Fibroblast of lung (primary cell): ENCODE results near the gene NF1. TPM values are rescaled to one million over a fixed set of nuclear protein-coding genes. Genes with fewer than 3 reads are reported as not detected.
"Not testable (repeated sequence)": the region's sequence is repeated elsewhere in the genome, so short reads cannot be mapped to it uniquely, and the experiment has no call there.

Experiments
- DNase-seq, 2 donors: peaks; one replicate each; pipeline versions ENCODE4 v3.0.0 to v3.0.0-alpha.2; 2010; ENCODE audit warnings: low read depth in 2 of 2
- H2AFZ ChIP-seq: 2 replicates; pipeline ENCODE4 v1.5.1; 2012; ENCODE audit warnings: low read length, control low read depth, inconsistent platforms
- H3K27ac ChIP-seq: 2 replicates; pipeline ENCODE4 v1.5.1; 2011; ENCODE audit warnings: low read length, control low read depth; ENCODE audit not compliant: insufficient read depth
- H3K27me3 ChIP-seq: 2 replicates; pipeline ENCODE4 v1.5.1; 2011; ENCODE audit warnings: mild to moderate bottlenecking, low read length; ENCODE audit not compliant: control insufficient read depth, insufficient read depth
- H3K36me3 ChIP-seq: 2 replicates; pipeline ENCODE4 v1.5.1; 2011; ENCODE audit warnings: low read length; ENCODE audit not compliant: control insufficient read depth, insufficient read depth
- H3K4me1 ChIP-seq: 2 replicates; pipeline ENCODE4 v1.5.1; 2011; ENCODE audit warnings: low read length; ENCODE audit not compliant: control insufficient read depth, insufficient read depth; ENCODE audit errors: extremely low read depth
- H3K4me2 ChIP-seq: 2 replicates; pipeline ENCODE4 v1.5.1; 2011; ENCODE audit warnings: low read length, control low read depth; ENCODE audit not compliant: insufficient read depth; ENCODE audit errors: extremely low read depth
- H3K4me3 ChIP-seq, 4 experiments: fragments of 200-600 bp in 1 of 4; sonication (generic) in 1 of 4; replicated peaks in 1 of 4; 2 replicates each; pipeline ENCODE4 v1.5.1; 2011 to 2016; ENCODE audit warnings: low read length in 4 of 4, low read depth in 3 of 4, mild to moderate bottlenecking in 3 of 4, control low read depth in 2 of 4, inconsistent platforms in 1 of 4, mixed read lengths in 1 of 4; ENCODE audit not compliant: insufficient read depth in 1 of 4; ENCODE audit errors: control extremely low read depth in 1 of 4
- H3K79me2 ChIP-seq: 2 replicates; pipeline ENCODE4 v1.5.1; 2012; ENCODE audit warnings: mild to moderate bottlenecking, low read length, inconsistent platforms; ENCODE audit not compliant: control insufficient read depth, insufficient read depth
- H3K9ac ChIP-seq: 2 replicates; pipeline ENCODE4 v1.5.1; 2011; ENCODE audit warnings: mild to moderate bottlenecking, low read length, control low read depth; ENCODE audit not compliant: insufficient read depth
- H3K9me3 ChIP-seq: 2 replicates; pipeline ENCODE4 v1.5.1; 2012; ENCODE audit warnings: low read depth, low read length; ENCODE audit not compliant: control insufficient read depth, insufficient read depth
- H4K20me1 ChIP-seq: 2 replicates; pipeline ENCODE4 v1.5.1; 2011; ENCODE audit warnings: low read length; ENCODE audit not compliant: control insufficient read depth, insufficient read depth; ENCODE audit errors: extremely low read depth
- EZH2 ChIP-seq: IDR thresholded peaks from 2 replicates; pipeline ENCODE4 v1.5.1; 2012; ENCODE audit warnings: low read length, control low read depth, mild to moderate bottlenecking; ENCODE audit errors: missing control alignments
- polyA plus RNA-seq, 2 donors: library from polyadenylated mRNA; depleted of rRNA in 1 of 2; stranded (reverse) in 1 of 2; unstranded in 1 of 2; fragments of >200 nt; gene quantifications; 2 replicates each; pipeline ENCODE4 v1.2.1, GENCODE V29; 2011 to 2012; ENCODE audit warnings: missing spikeins in 1 of 2
- total RNA-seq: library from RNA; depleted of rRNA; stranded (reverse); fragments of >200 nt; gene quantifications from 2 replicates; pipeline ENCODE4 v1.2.1, GENCODE V29; 2014
- TF ChIP-seq, protein P1 (sequence below), 2 donors: IDR thresholded peaks in 1 of 2; conservative IDR thresholded peaks in 1 of 2; 1 replicate in 1 of 2; 2 replicates in 1 of 2; pipeline ENCODE4 v1.5.1; 2011 to 2012; ENCODE audit warnings: low read length in 2 of 2, control low read depth in 1 of 2, inconsistent platforms in 1 of 2, low read depth in 1 of 2, mild to moderate bottlenecking in 1 of 2

The NF1 gene
- total and polyA plus RNA-seq, 2 donors (not counting 1 experiment from before 2014, with no cell fraction given) = 52.8 to 78.8 TPM

DNA sequence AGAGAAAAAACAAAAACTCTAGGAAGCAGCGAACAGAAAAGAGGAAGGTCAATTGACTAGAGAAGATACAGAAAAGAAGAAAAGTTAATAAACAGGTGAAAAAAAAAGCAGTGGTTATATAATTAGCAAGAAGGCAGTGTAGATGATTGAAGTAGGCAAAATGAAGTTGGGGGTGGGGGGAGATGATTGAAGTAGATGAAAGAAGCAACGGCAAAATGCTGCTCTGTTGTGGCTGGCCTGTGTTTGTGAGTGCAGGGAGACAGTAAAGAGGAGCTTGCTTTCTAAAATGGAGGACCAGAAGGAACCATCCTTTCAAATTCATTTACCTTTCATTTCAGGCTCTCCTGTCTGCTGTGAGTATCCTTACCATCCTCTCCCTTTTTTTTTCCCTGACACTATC is 215.5 kb downstream of the NF1 start:
- no peaks in the 10 kb centered on the region for H3K36me3 ChIP-seq
- no peak for TF ChIP-seq EZH2
- TF ChIP-seq, protein P1, sequence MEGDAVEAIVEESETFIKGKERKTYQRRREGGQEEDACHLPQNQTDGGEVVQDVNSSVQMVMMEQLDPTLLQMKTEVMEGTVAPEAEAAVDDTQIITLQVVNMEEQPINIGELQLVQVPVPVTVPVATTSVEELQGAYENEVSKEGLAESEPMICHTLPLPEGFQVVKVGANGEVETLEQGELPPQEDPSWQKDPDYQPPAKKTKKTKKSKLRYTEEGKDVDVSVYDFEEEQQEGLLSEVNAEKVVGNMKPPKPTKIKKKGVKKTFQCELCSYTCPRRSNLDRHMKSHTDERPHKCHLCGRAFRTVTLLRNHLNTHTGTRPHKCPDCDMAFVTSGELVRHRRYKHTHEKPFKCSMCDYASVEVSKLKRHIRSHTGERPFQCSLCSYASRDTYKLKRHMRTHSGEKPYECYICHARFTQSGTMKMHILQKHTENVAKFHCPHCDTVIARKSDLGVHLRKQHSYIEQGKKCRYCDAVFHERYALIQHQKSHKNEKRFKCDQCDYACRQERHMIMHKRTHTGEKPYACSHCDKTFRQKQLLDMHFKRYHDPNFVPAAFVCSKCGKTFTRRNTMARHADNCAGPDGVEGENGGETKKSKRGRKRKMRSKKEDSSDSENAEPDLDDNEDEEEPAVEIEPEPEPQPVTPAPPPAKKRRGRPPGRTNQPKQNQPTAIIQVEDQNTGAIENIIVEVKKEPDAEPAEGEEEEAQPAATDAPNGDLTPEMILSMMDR (conservative IDR thresholded peaks at IDR 0.05 in 1 of 2, IDR thresholded peaks at IDR 0.05 in 1 of 2; ENCODE audit: low read depth in 1 of 2, low read length in 2 of 2) = no peak
- H3K27ac ChIP-seq = no peak overlapping the region
- no peaks in the 10 kb centered on the region for H3K9me3 ChIP-seq
- no peaks in the 10 kb centered on the region for H3K27me3 ChIP-seq
- H4K20me1 ChIP-seq = no peaks in the 10 kb centered on the region
- DNase-seq = no peak
- no peaks in the 10 kb centered on the region for H3K79me2 ChIP-seq
- H3K9ac ChIP-seq = no peak overlapping the region
- H3K4me3 ChIP-seq = no peak overlapping the region
- no peak overlapping the region for H3K4me2 ChIP-seq
- no peaks in the 10 kb centered on the region for H3K4me1 ChIP-seq
- H2AFZ ChIP-seq = no peak overlapping the region

GRCh38 chr17:31310886-31311285 is 216.1 kb downstream of the NF1 start:
- Histone ChIP-seq H3K27me3 (no peaks in the 10 kb centered on the region), H3K27ac (no peak overlapping the region), H4K20me1 (no peaks in the 10 kb centered on the region), H3K4me3 (no peak overlapping the region), H3K9ac (no peak overlapping the region), H3K79me2 (no peaks in the 10 kb centered on the region), H3K36me3 (no peaks in the 10 kb centered on the region), H3K4me1 (no peaks in the 10 kb centered on the region), H2AFZ (no peak overlapping the region), H3K4me2 (no peak overlapping the region), H3K9me3 (no peaks in the 10 kb centered on the region)
- no peak for TF ChIP-seq EZH2
- TF ChIP-seq, protein P1 (conservative IDR thresholded peaks at IDR 0.05 in 1 of 2, IDR thresholded peaks at IDR 0.05 in 1 of 2; ENCODE audit: low read depth in 1 of 2, low read length in 2 of 2) = no peak
- DNase-seq = no peak

GRCh38 chr17:31311526-31311925 is 216.7 kb downstream of the NF1 start:
- no peak for DNase-seq
- H3K9me3 ChIP-seq = no peaks in the 10 kb centered on the region
- H3K79me2 ChIP-seq = no peaks in the 10 kb centered on the region
- no peak overlapping the region for H3K4me2 ChIP-seq
- no peak for TF ChIP-seq EZH2
- TF ChIP-seq, protein P1 (conservative IDR thresholded peaks at IDR 0.05 in 1 of 2, IDR thresholded peaks at IDR 0.05 in 1 of 2; ENCODE audit: low read depth in 1 of 2, low read length in 2 of 2) = no peak
- no peaks in the 10 kb centered on the region for H3K27me3 ChIP-seq
- no peaks in the 10 kb centered on the region for H4K20me1 ChIP-seq
- no peak overlapping the region for H2AFZ ChIP-seq
- no peak overlapping the region for H3K9ac ChIP-seq
- no peak overlapping the region for H3K4me3 ChIP-seq
- no peaks in the 10 kb centered on the region for H3K4me1 ChIP-seq
- no peak overlapping the region for H3K27ac ChIP-seq
- H3K36me3 ChIP-seq = no peaks in the 10 kb centered on the region

DNA sequence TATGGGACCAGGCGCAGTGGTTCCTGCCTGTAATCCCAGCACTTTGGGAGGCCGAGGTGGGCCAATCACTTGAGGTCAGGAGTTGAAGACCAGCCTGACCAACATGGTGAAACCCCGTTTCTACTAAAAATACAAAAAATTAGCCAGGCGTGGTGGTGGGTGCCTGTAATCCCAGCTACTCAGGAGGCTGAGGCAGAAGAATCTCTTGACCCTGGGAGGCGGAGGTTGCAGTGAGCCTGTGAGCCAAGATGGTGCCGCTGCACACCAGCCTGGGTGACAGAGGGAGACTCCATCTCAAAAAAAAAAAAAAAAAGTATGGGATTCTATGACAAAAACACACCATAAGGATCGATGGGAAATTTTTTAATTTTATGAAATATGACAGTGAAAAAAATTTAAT is 217.4 kb downstream of the NF1 start:
- not testable (repeated sequence) for H3K27ac ChIP-seq, H3K9ac ChIP-seq, H3K4me3 ChIP-seq, H2AFZ ChIP-seq, H3K27me3 ChIP-seq, H3K79me2 ChIP-seq, H3K9me3 ChIP-seq, H3K36me3 ChIP-seq, DNase-seq, H3K4me2 ChIP-seq, H3K4me1 ChIP-seq, H4K20me1 ChIP-seq
